ENCODE results near the gene ADAMTSL3. TPM values are rescaled to one million over a fixed set of nuclear protein-coding genes. Genes with fewer than 3 reads are reported as not detected.

The ADAMTSL3 gene
- total and polyA plus RNA-seq, 7 donors = 0.60 to 40.7 (median 32.6) TPM; not detected in 1

GRCh38 chr15:83671603-83672002 lies 17.7 kb downstream of the ADAMTSL3 start:
- peaks cover 0 to 36% (median 20%) of the 10 kb centered on the region in 4 donors for H3K4me1 ChIP-seq
- peak overlapping the region in 3 of 4 donors; percentile 62 to 74 (median 63) for H3K27ac ChIP-seq
- DNase-seq = no peak
- intact Hi-C loops (cut with DNase I) = no loop called here
- H3K27me3 ChIP-seq = no peaks in the 10 kb centered on the region
- no peaks in the 10 kb centered on the region for H3K36me3 ChIP-seq
- no peaks in the 10 kb centered on the region for H3K9me3 ChIP-seq
- 63 to 77% methylated on average over 2 of the region's 2 CpGs for WGBS, 2 donors
- no peak overlapping the region for H3K4me3 ChIP-seq
- TF ChIP-seq POLR2AphosphoS5 (IDR thresholded peaks at IDR 0.05) (no peak), CTCF (IDR thresholded peaks at IDR 0.05) (no peak), EP300 (IDR thresholded peaks at IDR 0.05) (no peak), POLR2A (IDR thresholded peaks at IDR 0.05) (no peak)

- 81 to 86% methylated on average over 1 of the region's 1 CpG for WGBS, 2 donors
- no peak overlapping the region for H3K4me3 ChIP-seq
- no peaks in the 10 kb centered on the region for H3K9me3 ChIP-seq
- TF ChIP-seq EP300 (IDR thresholded peaks at IDR 0.05) = no peak
- no peak for TF ChIP-seq POLR2A (IDR thresholded peaks at IDR 0.05)
- DNase-seq = no peak
- H3K36me3 ChIP-seq = no peaks in the 10 kb centered on the region
- intact Hi-C loops (cut with DNase I) = no loop called here
- H3K27me3 ChIP-seq = no peaks in the 10 kb centered on the region
- H3K27ac ChIP-seq = peak overlapping the region in 3 of 4 donors; percentile 62 to 74 (median 63)
- H3K4me1 ChIP-seq = peaks cover 0 to 28% (median 20%) of the 10 kb centered on the region in 4 donors
These were observed 19.5 kb downstream of the ADAMTSL3 start for GRCh38 chr15:83673385-83673784.

DNA sequence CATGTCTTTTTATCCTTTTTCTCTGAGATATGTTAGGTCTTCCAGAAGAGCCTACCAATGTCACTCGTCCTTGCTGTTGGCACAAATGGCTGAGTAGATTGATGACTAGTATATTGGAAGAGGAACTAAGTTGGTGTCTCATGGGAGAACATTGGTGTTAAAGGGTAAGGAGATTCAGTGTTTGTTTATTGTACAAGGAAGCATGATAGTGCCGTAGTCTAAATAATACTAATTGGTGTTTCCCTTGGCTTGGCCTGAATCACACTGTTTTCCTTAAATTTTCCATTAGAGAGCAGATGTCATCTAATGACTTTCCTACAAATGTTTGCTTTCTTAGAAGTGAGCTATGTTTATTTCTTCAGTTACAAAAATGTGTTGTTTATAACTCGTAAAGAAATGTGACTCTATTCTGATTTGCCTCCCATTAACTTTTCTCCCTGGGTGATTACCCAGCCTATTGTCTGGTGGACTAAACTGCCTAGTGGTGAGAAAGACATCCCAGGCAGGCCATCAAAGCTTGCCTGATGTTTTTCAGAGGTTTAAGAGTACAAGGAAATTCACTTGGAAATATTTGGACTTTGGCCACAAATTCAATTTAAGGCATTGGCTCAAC lies 28.7 kb downstream of the ADAMTSL3 start:
- no peaks in the 10 kb centered on the region for H3K36me3 ChIP-seq
- H3K9me3 ChIP-seq = no peaks in the 10 kb centered on the region
- H3K27ac ChIP-seq = peak overlapping the region in 2 of 4 donors; percentile 37 to 45
- H3K4me1 ChIP-seq = peaks cover 0 to 49% (median 35%) of the 10 kb centered on the region in 4 donors
- no peaks in the 10 kb centered on the region for H3K27me3 ChIP-seq
- WGBS, 2 donors = 39 to 58% methylated on average over 3 of the region's 3 CpGs
- H3K4me3 ChIP-seq = no peak overlapping the region
- DNase-seq = no peak
- intact Hi-C loops (cut with DNase I) = no loop called here
- no peak for TF ChIP-seq EP300 (IDR thresholded peaks at IDR 0.05)
- no peak for TF ChIP-seq CTCF (IDR thresholded peaks at IDR 0.05)

DNA sequence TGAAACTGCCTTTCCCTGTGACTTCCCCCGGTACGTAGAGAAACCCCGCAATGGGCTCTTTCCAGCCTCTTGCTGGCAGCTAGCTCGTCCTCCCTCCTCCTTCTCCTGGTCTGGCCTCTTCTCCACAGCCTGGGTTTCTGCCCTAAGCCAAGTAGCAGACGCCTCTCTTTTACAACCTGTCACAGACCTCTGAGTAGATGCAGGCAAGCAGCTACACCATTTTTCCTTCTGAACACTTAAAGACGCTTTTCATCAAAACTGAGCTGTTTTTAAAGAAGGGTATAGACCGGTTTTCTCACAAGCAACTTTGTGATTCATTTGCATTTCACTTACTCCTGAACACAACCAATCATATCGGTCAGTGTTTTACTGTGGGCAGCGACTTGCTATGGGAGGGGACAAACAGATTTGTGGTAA lies 32.0 kb downstream of the ADAMTSL3 start:
- Histone ChIP-seq H3K27me3 (no peaks in the 10 kb centered on the region), H3K4me3 (peak overlapping the region; percentile 7 to 42 (median 35)), H3K4me1 (peaks cover 0 to 72% (median 49%) of the 10 kb centered on the region in 4 donors), H3K9me3 (no peaks in the 10 kb centered on the region), H3K36me3 (no peaks in the 10 kb centered on the region), H3K27ac (peak overlapping the region; percentile 56 to 84 (median 81))
- intact Hi-C loops (cut with DNase I) = loop anchor here (2.0 kb wide), 1 partner anchor 31 kb away; the partner anchor contains the start of gene ADAMTSL3
- TF ChIP-seq POLR2A (IDR thresholded peaks at IDR 0.05) (no peak), CTCF (IDR thresholded peaks at IDR 0.05) (no peak), POLR2AphosphoS5 (IDR thresholded peaks at IDR 0.05) (peak; percentile 65 to 91 (median 80)), EP300 (IDR thresholded peaks at IDR 0.05) (peak in 1 of 4 donors; percentile 40)
- DNase-seq = peak; percentile 93
- 62 to 65% methylated on average over 9 of the region's 9 CpGs for WGBS, 2 donors

- Histone ChIP-seq H3K4me3 (no peak overlapping the region), H3K9me3 (no peaks in the 10 kb centered on the region), H3K27me3 (no peaks in the 10 kb centered on the region), H3K4me1 (peaks cover 0 to 82% (median 58%) of the 10 kb centered on the region in 4 donors), H3K27ac (peak overlapping the region in 3 of 4 donors; percentile 79 to 84 (median 83)), H3K36me3 (no peaks in the 10 kb centered on the region)
- no peak for DNase-seq
- 77 to 87% methylated on average over 4 of the region's 4 CpGs for whole genome bisulfite sequencing, 2 donors
- intact Hi-C loops (cut with DNase I) = no loop called here
- TF ChIP-seq POLR2AphosphoS5 (IDR thresholded peaks at IDR 0.05) (no peak), CTCF (IDR thresholded peaks at IDR 0.05) (no peak), EP300 (IDR thresholded peaks at IDR 0.05) (no peak), POLR2A (IDR thresholded peaks at IDR 0.05) (no peak)
These were observed 34.3 kb downstream of the ADAMTSL3 start for GRCh38 chr15:83688201-83688600.

Measured in sigmoid colon (tissue), 7 donors.